Diencephalon (tissue), 1 donor: ENCODE measurements around the gene PFKFB3. TPM values are rescaled to one million over a fixed set of nuclear protein-coding genes. Genes with fewer than 3 reads are reported as not detected.

ENCODE experiments used
- small RNA-seq: library from RNA; depleted of rRNA; stranded (forward); fragments of <200 nt; gene quantifications from one replicate; pipeline ENCODE3, GENCODE V24; 2014
- total RNA-seq: library from RNA; depleted of rRNA; stranded (reverse); fragments of >200 nt; gene quantifications from one replicate; pipeline ENCODE4 v1.2.3, GENCODE V29; 2014

The PFKFB3 gene
- 21.0 TPM for total RNA-seq

DNA sequence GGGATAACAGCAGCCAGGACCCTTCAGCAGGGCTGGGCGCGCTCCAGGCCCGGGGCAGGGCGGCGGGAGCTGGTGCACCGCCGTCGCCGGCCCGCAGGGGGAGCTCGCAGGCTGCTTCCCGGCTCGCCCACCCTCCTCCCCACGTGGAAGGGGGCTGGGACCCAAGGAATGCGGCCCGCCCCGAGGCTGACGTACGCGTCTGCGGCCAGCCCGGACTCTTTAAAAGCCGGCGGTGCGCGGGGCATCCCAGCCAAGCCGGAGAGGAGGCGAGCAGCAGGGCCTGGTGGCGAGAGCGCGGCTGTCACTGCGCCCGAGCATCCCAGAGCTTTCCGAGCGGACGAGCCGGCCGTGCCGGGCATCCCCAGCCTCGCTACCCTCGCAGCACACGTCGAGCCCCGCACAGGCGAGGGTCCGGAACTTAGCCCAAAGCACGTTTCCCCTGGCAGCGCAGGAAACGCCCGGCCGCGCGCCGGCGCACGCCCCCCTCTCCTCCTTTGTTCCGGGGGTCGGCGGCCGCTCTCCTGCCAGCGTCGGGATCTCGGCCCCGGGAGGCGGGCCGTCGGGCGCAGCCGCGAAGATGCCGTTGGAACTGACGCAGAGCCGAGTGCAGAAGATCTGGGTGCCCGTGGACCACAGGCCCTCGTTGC, at the start of gene PFKFB3:
TSS of gene PFKFB3 (plus strand) at position 249 of the 647 bp plus-strand sequence. CDS start at position 578, 329 bp downstream.

Small RNAs within 50 kb of the gene (small RNA-seq; reads per million reads assigned to genes)
- not detected for gene RF00019

Other genes starting within 250 kb of the PFKFB3 start
- not detected for gene IL15RA, start 225.4 kb upstream of the PFKFB3 start, total RNA-seq
- not detected for gene IL2RA, start 140.6 kb upstream of the PFKFB3 start, total RNA-seq
- gene RBM17, start 113.9 kb upstream of the PFKFB3 start, total RNA-seq = 52.1 TPM